Dermis microvascular lymphatic vessel endothelial cell (primary cell): Measurements from ENCODE around the gene TMEM233. TPM values are rescaled to one million over a fixed set of nuclear protein-coding genes. Genes with fewer than 3 reads are reported as not detected.
"Not testable (repeated sequence)": the region's sequence is repeated elsewhere in the genome, so short reads cannot be mapped to it uniquely, and the experiment has no call there.

Experiments
- DNase-seq, 2 donors: peaks; one replicate each; pipeline versions ENCODE4 v3.0.0 to v3.0.0-alpha.2; 2010; ENCODE audit warnings: low read depth in 2 of 2
- total RNA-seq: library from RNA; depleted of rRNA; stranded (reverse); fragments of >200 nt; gene quantifications from 2 replicates; pipeline ENCODE4 v1.2.1, GENCODE V29; 2014

TMEM233 gene
- total RNA-seq, 1 donor from 2014 or later, result 0.77 TPM

- DNase-seq, result no peak
These were observed 15.8 kb downstream of the TMEM233 start for GRCh38 chr12:119609358-119609757.

DNA sequence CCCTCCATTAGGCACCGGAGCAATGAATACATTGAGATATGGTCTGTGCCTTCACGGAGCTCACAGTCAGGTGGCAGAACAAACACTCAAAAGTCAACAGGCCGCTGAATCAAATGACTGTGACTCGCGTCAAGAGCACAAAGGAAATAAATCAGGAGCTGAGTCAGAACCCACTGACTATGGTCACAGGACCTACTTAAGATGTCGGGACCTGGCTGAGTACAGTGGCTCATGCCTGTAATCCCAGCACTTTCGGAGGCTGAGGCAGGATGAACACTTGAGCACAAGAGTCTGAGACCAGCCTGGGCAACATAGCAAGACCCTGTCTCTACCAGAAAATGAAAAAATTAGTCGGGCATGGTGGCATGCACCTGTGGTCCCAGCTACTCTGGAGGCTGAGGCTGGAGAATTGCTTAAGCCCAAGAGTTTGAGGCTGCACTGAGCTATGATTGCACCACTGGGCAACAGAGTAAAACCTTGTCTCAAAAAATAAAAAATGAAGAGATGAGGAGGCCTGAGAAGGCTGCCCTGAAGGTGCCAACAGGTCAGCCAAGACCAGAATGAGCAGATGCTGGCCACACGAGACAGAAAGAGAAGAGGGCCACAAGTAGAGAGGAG lies 19.9 kb downstream of the TMEM233 start:
- peak in 1 of 2 donors; percentile 68 for DNase-seq

GRCh38 chr12:119614705-119615104 lies 21.1 kb downstream of the TMEM233 start:
- DNase-seq, result no peak

DNA sequence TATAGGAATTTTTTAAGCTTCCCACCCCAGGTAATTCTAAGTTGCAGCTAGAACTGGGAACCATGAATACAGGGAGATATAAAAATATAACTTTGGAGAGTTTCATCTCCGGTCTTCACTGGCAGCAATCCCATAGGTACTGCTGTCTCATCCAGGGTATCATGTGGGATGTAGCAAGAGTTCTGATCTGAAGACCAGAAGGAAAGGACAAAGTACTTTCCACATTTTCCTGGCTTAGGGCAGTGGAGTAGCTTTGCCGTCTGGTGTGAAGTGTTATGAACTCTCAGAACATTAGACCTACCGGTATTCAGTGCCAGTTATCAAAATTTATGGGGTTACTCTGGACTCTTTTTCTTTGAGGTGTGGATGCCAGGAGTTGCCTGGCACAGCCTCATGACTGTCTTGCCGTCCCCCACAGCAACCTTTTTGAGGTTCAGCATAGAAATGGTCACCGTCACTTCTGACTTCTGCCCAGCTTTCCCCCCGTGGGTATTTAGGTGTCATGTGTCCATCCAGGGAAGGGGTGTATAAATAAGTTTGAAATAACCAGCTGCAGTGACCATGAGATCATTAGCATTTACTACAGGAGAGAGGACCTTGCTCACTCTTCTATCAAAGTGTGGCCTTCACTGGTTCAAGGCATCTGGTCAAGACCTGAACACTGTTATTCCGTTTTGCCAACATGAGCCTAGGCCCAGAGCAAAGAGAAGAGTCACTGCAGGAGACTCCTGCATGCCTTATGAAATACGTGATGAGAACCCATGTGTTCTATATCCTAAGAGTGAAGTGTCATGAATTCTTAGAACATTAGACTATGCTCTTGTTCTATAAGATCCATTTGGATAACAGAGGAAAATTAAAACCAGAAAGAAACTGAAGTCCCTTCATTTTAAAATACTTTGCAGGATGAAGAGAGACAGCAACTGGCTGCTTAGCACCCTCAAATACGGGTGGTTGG lies 22.2 kb downstream of the TMEM233 start:
- no peak for DNase-seq

DNA sequence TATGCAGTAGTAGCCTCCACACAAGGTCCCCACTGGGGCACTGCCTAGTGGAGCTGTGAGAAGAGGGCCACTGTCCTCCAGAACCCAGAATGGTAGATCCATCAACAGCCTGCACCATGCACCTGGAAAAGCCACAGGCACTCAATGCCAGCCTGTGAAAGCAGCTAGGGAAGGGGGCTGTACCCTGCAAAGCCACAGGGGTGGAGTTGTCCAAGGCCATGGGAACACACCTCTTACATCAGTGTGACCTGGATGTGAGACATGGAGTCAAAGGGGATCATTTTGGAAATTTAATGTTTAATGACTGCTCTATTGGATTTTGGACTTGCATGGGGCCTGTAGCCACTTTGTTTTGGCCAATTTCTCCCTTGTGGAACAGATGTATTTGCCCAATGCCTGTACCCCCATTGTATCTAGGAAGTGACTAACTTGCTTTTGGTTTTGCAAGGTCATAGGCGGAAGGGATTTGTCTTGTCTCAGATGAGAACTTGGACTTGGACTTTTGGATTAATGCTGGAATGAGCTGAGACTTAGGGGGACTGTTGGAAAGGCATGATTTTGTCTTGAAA lies 24.8 kb downstream of the TMEM233 start:
- not testable (repeated sequence) for DNase-seq

- DNase-seq, result no peak
These were observed 26.9 kb downstream of the TMEM233 start for GRCh38 chr12:119620490-119620889.

GRCh38 chr12:119621878-119622277 lies 28.3 kb downstream of the TMEM233 start:
- DNase-seq, result no peak

DNA sequence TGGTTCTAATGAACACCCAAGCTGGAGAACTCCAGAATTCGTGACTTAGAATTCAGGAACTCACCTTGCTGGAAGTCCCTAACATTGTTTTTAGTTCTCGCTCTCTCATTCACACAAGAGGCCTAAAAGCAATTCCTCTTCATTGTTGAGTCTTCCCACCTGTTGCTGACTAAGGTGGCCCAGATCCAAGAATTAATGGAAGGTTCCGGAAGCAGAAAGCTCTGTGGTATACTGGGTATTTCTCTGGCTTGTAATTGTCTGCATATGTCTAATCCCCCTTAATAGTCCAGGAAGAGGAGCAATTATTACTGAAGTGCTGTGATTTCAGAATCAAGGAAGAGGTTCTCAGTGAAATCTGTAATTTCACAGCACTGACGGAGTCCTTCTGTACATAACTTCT lies 31.4 kb downstream of the TMEM233 start:
- peak in 1 of 2 donors; percentile 34 for DNase-seq

GRCh38 chr12:119627019-119627643 lies 33.6 kb downstream of the TMEM233 start:
- DNase-seq, result no peak

- DNase-seq, result no peak
These were observed 34.1 kb downstream of the TMEM233 start for GRCh38 chr12:119627686-119628085.

DNA sequence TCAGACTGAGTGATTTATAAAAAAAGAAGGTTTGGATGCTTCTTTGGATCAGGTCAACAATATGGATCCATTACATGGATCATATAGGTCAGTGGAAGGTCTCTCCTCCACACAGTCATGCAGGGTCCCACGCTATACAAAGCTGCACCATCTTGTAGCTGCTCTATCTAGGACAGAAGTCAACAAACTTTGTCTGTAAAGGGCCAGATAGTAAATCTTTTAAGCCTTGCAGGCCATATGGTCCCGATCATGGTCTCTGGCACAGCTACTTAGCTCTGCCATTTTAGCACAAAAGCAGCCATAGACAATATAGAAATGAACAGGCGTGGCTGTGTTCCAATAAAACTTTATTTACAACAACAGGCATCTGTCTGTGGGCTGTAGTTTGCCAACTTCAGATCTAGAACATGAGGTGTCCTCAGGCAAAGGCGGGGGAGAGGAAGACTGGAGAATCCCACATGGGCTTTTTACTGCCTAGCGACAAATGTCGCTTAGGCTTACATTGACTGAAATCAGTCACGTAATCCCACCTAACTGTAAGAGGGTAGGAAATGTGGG lies 36.7 kb downstream of the TMEM233 start:
- no peak for DNase-seq

DNA sequence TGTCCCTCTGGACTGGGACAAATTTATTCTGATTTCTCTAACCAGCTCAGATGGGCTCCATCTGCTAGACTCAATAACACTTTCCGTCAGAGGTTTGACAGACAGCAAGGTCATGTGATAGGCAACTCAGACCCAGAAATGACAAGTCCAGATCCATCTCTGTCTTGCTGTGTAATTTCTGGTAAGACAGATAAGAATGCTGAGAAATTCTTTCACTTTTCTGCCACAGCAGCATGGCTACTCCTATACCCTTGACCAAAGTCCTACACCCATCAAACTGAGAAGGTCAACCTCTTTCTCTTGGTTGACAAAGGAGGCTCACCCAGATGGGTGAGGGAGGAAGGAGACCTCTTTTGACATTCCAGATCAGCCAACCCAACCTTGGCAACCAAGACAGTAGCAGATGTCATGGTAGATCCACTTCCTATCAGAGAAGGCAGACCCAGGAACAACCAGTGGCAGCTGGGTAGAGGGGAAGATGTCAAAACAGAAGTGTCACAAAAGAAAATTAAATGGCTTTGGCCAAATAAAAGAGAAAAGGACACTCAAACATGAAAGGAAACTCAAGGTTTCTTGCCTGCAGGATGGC lies 37.5 kb downstream of the TMEM233 start:
- no peak for DNase-seq

GRCh38 chr12:119631930-119632678 lies 38.5 kb downstream of the TMEM233 start:
- DNase-seq, result no peak

DNA sequence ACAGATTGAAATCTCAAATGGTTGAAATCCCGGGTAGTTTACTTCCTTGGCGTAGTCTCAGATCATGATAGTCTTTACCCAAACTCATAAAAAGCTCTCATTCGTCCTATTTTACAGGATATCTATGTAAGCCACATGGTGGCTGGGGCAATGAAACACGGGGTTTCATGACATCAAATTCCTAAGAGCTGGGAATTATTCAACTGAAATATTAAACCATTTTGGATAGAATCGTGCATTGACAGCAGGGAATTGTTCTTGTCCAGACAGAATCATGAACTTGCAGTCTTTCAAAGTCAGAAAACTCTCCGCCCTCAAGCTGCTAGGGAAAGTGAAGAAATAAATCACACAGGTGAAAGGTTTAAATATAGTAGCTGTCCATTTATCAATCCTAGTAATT lies 41.2 kb downstream of the TMEM233 start:
- DNase-seq, result no peak

DNA sequence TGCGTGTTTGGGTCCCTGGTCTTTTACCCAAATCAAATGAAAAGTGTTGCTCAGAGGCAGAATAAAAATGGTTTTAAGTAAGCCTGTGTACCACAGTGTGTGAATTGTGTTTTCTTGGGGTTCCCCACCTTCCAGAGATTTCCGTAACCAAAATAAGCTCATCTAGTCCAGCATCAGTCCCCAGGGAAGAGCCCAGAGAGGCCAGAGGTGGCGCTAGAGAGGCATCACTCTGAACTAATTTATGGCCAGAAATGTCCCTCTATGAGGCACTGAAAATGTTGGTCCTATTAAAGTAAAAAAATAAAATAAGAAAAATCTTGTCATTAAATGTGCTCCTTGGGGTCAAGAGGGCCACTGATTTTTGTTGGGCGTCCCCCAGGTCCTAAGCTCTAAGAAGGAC lies 49.4 kb downstream of the TMEM233 start:
- DNase-seq, result no peak

DNA sequence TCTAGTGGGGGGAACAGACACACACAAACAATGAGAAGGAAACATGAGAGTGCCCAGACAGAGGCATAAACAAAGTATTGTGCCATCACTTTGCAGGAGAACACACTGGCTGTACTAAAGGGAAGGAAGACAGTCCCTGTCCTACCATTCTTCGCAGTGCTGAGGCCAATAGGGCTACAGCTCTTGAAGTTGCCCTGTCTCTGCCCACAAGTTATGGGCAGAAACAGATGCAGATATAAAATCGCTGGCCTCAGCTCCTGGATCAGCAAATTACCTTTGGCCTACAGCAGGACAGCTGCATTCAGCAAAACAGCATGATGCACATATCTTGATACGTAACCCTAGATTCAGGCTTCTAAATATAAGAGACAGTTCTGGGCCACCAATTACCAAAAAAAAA lies 51.4 kb downstream of the TMEM233 start:
- DNase-seq, result no peak

DNA sequence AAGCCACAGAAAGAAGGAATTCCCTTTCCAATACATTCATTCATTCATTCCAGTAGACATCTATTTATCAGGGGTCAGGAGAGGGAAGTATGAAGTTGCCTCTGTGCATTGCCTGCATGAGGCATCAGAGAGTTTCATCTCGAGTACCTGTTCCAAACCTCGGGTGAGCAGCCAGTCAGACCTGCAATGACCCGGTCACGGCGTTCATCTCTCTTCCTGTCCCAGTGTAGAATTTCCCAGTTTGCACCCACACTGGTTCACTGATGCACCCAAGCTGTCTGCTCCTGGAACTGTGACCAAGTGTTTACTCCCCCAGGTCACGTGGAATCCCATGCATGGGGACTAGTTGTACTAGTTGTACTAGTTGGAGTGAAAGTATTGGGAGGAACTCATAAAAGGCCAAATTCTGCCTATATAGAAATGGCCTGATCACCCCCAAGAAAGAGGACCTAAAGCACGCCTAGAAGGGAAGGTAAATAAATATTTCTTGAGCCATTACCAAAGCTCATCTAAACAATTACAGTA lies 52.0 kb downstream of the TMEM233 start:
- DNase-seq, result no peak

DNA sequence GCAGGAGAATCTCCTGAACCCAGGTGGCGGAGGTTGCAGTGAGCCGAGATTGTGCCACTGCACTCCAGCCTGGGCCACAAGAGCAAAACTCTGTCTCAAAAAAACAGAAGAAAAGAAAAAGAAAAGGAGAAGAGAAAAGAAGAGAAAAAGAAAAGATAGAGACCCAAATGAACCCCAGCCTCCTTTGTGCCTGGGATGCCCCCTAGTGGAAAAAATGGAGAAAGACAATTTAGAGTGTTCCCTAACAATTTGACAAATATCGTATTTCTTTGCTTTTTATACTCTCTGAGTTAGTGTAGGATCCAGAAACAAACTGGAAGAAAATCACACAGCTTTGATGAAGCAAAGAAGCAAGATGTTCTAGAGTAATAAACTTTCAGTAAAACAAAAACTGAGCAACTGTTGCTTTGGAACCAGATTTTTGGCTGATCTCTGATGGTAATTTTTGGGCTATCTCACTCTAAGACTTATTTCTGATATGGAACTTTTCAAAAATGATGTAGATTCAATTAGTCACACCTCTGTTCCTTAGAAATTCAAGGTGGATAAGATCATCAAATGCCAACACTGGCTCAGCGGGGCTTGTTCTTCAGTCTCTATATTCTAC lies 55.7 kb downstream of the TMEM233 start:
- peak in 1 of 2 donors; percentile 10 for DNase-seq

GRCh38 chr12:119652665-119653064 lies 59.1 kb downstream of the TMEM233 start:
- DNase-seq, result no peak

GRCh38 chr12:119657001-119657400 lies 63.4 kb downstream of the TMEM233 start:
- DNase-seq, result not testable (repeated sequence)
